Colonic mucosa (tissue), 4 donors: ENCODE results near the gene SYT8. TPM values are rescaled to one million over a fixed set of nuclear protein-coding genes. Genes with fewer than 3 reads are reported as not detected.

Experiments
- DNase-seq: peaks from one replicate; pipeline ENCODE4 v3.0.0-alpha.2; 2020
- H3K27ac ChIP-seq: fragments of 200-600 bp; one replicate; pipeline ENCODE4 v1.8.0; 2021
- H3K27me3 ChIP-seq: fragments of 200-600 bp; one replicate; pipeline ENCODE4 v1.8.0; 2021
- H3K36me3 ChIP-seq: fragments of 200-600 bp; one replicate; pipeline ENCODE4 v1.8.0; 2021
- H3K4me1 ChIP-seq: fragments of 200-600 bp; one replicate; pipeline ENCODE4 v1.8.0; 2021; ENCODE audit warnings: mild to moderate bottlenecking
- H3K4me3 ChIP-seq: fragments of 200-600 bp; one replicate; pipeline ENCODE4 v1.8.0; 2021
- H3K9ac ChIP-seq, 2 donors: one replicate each; pipeline ENCODE4 v1.7.0; 2013; ENCODE audit warnings: control low read depth in 2 of 2, low read depth in 2 of 2, low read length in 2 of 2
- H3K9me3 ChIP-seq: fragments of 200-600 bp; one replicate; pipeline ENCODE4 v1.8.0; 2021
- CTCF ChIP-seq: fragments of 200-600 bp; IDR thresholded peaks from one replicate; pipeline ENCODE4 v1.8.0; 2022; ENCODE audit warnings: antibody characterized with exemption, mild to moderate bottlenecking
- intact Hi-C: fragments of 100-400 bp; cut with DNase I; formaldehyde crosslinking; loops from one replicate; pipeline ENCODE4 v1.14.1; 2022
- total RNA-seq, 2 donors: library from RNA; stranded (reverse); fragmentation: NEBNext Ultra II Directional in 1 of 2; extraction: Animal tissue kit (Norgen Biotek cat#: 25700) in 1 of 2; gene quantifications; one replicate each; pipeline ENCODE4 v1.2.1, GENCODE V29; 2021
- donor health status: healthy.
- donor health status: DM: no; HTN: no; CAD: no.
- donor health status: DM: no; HTN: no; CAD: no.

The SYT8 gene
- total RNA-seq, 2 donors from 2014 or later: 1.7 to 3.5 TPM

- Histone ChIP-seq H3K9ac (no peak overlapping the region), H3K27ac (no peak overlapping the region), H3K27me3 (no peaks in the 10 kb centered on the region), H3K4me1 (no peaks in the 10 kb centered on the region), H3K9me3 (no peaks in the 10 kb centered on the region), H3K36me3 (no peaks in the 10 kb centered on the region), H3K4me3 (no peak overlapping the region)
- DNase-seq: no peak
- intact Hi-C loops: no loop called here
- TF ChIP-seq CTCF: no peak
These were observed 14.0 kb downstream of the SYT8 start for GRCh38 chr11:1848640-1849430.

GRCh38 chr11:1851468-1852180 is 16.8 kb downstream of the SYT8 start:
- Histone ChIP-seq H3K27ac (peak overlapping the region; percentile 57), H3K36me3 (no peaks in the 10 kb centered on the region), H3K9me3 (no peaks in the 10 kb centered on the region), H3K4me1 (no peaks in the 10 kb centered on the region), H3K9ac (peak overlapping the region; percentile 19 to 24), H3K4me3 (no peak overlapping the region), H3K27me3 (no peaks in the 10 kb centered on the region)
- TF ChIP-seq CTCF: no peak
- DNase-seq: no peak
- intact Hi-C loops: no loop called here

GRCh38 chr11:1852271-1852876 is 17.6 kb downstream of the SYT8 start:
- Histone ChIP-seq H3K4me1 (no peaks in the 10 kb centered on the region), H3K9ac (peak overlapping the region in 1 of 2 donors; percentile 19), H3K9me3 (no peaks in the 10 kb centered on the region), H3K4me3 (peak overlapping the region; percentile 38), H3K27ac (peak overlapping the region; percentile 57), H3K36me3 (no peaks in the 10 kb centered on the region), H3K27me3 (no peaks in the 10 kb centered on the region)
- intact Hi-C loops: no loop called here
- TF ChIP-seq CTCF: no peak
- no peak for DNase-seq

- Histone ChIP-seq H3K4me3 (peak within 1 kb of the TSS; percentile 38), H3K9ac (peak within 1 kb of the TSS; percentile 43 to 81), H3K27me3 (no peaks in the 10 kb centered on the region), H3K4me1 (no peaks in the 10 kb centered on the region), H3K9me3 (no peaks in the 10 kb centered on the region), H3K27ac (peak within 1 kb of the TSS; percentile 60), H3K36me3 (no peaks in the 10 kb centered on the region)
- no peak for DNase-seq
- no peak for TF ChIP-seq CTCF
- intact Hi-C loops: no loop called here
These were observed 18.1 kb downstream of the SYT8 start, which contains the start of gene LSP1 for GRCh38 chr11:1852877-1853276. Gene LSP1, plus strand, starts transcription at chr11:1853084. Its CDS starts 61 bp downstream, at chr11:1853145.

GRCh38 chr11:1853376-1854131 is 18.8 kb downstream of the SYT8 start:
- Histone ChIP-seq H3K27ac (peak overlapping the region; percentile 60), H3K4me3 (peak overlapping the region; percentile 38), H3K27me3 (no peaks in the 10 kb centered on the region), H3K4me1 (no peaks in the 10 kb centered on the region), H3K9me3 (no peaks in the 10 kb centered on the region), H3K36me3 (no peaks in the 10 kb centered on the region), H3K9ac (peak overlapping the region; percentile 43 to 81)
- no peak for DNase-seq
- intact Hi-C loops: no loop called here
- no peak for TF ChIP-seq CTCF
